AG10803 (cell line): ENCODE results near the gene KCNAB2.

Experiments used
- DNase-seq: peaks from one replicate; pipeline ENCODE4 v3.0.0; 2010; ENCODE audit warnings: low read depth
- H3K4me3 ChIP-seq: 2 replicates; pipeline ENCODE4 v1.5.1; 2011; ENCODE audit warnings: mild to moderate bottlenecking, low read length, control low read depth
- CTCF ChIP-seq: conservative IDR thresholded peaks from 2 replicates; pipeline ENCODE4 v1.5.1; 2011; ENCODE audit warnings: mild to moderate bottlenecking, low read length, control low read depth, inconsistent platforms

Gene KCNAB2

GRCh38 chr1:6086762-6087376 is 41.2 kb downstream of the KCNAB2 start:
- no peak for TF ChIP-seq CTCF
- no peak overlapping the region for H3K4me3 ChIP-seq
- no peak for DNase-seq

GRCh38 chr1:6087377-6087772 is 41.7 kb downstream of the KCNAB2 start:
- no peak for DNase-seq
- H3K4me3 ChIP-seq, result no peak overlapping the region
- TF ChIP-seq CTCF, result no peak

- DNase-seq, result no peak
- no peak for TF ChIP-seq CTCF
- no peak overlapping the region for H3K4me3 ChIP-seq
Measured at GRCh38 chr1:6087958-6088357, 42.3 kb downstream of the KCNAB2 start.

- TF ChIP-seq CTCF, result no peak
- H3K4me3 ChIP-seq, result no peak overlapping the region
- no peak for DNase-seq
Measured at GRCh38 chr1:6088956-6089355, 43.3 kb downstream of the KCNAB2 start.

GRCh38 chr1:6090288-6090687 is 44.6 kb downstream of the KCNAB2 start:
- no peak for TF ChIP-seq CTCF
- H3K4me3 ChIP-seq, result no peak overlapping the region

GRCh38 chr1:6090996-6091822 is 45.5 kb downstream of the KCNAB2 start:
- DNase-seq, result no peak
- TF ChIP-seq CTCF, result no peak
- H3K4me3 ChIP-seq, result no peak overlapping the region

More at GRCh38 chr1:6090288-6090687, 44.6 kb downstream of the KCNAB2 start:
- no peak for DNase-seq

GRCh38 chr1:6091823-6092109 is 46.1 kb downstream of the KCNAB2 start:
- H3K4me3 ChIP-seq, result no peak overlapping the region
- no peak for DNase-seq
- TF ChIP-seq CTCF, result no peak
